Measurements from ENCODE around the gene KITLG.
A peak's percentile ranks its signal among the peaks of the same experiment; 100 is the strongest.
"Not testable (repeated sequence)": the region's sequence is repeated elsewhere in the genome, so short reads cannot be mapped to it uniquely, and the experiment has no call there.

KITLG gene

DNA sequence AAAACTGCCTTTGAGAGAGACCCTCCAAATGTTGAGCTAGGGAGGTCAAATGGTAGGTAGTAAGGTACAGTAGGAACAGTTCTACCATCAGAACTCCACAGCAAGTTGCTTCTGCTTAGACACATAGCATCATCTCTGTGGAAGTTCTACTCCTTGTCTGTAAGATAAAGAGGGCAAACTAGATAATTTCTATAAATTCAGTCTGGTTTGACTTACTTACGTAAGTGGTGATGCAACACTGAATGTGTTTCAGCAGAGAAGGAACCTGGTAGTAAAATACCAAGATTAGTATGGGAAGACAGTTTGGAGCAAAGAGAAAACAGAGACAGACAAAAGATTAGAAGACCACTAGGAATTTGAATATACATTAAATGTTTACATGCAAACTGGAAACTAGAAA lies 42.0 kb downstream of the KITLG start:
- no peak for DNase-seq

DNA sequence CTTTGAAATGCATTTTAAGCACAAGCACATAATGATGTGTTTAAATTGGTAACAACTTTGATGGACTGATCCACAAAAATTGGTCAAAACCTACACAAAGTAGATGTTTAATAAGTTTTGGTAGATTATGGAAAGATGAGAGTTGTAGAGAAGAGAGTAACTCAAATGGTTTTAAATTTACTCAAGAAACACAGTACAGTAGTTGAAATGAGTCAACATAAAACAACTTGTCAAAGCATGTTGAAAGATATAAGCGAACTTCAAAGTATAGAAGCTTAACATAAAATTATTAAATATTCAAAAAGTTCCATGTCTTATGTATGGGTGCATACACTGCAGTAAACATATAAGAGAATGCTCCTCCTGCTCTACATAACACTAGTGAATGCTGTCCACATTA lies 49.4 kb downstream of the KITLG start:
- no peak for DNase-seq

DNA sequence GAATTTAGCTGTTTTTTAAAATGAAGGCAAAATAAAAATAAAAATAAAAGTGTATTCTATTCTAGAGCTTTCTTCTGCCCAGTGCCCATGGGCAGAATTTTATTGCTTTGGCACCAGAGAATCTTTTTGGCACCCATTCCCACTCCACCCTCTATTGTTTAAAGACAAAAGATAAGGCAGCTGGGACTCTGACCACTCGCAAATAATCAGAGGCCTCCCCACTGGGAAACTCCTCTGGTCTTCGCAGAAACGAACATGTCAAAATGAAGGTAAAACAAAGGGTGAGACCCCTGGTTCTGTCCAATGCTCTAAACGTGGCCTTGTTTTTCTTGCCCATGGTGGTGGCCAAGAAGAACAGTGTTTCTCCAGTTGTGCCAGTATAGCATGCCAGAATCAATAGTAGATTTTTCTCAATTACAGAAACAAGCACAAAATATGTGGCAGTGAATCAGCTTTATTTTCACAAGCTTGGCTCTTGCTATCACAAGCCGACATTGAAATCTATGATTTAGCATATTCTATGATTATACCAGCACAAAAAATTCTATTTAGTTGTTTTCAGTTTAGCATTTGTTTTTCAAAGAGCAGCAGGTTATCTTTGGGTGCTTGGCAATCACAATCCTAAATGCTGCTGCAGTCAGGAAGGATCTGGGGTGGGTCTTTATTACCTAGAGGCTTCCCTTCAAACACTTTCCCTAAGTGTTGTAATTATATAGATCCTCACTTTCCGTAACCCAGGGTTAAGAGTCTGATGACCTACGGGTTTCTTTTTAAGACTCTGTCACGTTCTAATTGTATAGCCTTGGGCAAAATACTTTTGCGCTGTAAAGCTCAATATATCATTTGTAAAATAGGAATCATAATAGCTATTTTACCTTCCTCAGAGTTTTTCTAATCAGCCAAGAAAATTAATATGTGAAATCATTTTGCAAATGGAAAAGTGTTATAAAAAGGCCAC lies 50.5 kb downstream of the KITLG start:
- DNase-seq = no peak

DNA sequence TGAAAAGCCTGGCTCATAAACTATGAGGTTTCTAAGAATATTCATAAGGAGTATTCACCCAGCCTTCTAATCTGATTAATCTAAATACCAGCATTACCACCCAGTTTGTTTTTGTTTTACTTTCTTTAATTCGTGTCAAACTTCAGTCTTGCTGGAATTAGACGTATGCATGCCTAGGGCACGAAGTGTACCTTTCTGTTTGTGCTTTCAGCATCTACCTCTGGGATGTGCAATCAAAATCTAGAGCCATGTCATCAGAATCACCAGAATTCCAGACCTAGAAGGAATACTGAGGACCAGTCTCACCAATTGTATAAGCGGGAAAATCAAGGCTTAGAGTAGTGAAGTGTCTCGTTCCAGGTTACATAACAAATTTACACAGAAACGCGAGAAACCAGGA lies 57.3 kb downstream of the KITLG start:
- no peak for DNase-seq

DNA sequence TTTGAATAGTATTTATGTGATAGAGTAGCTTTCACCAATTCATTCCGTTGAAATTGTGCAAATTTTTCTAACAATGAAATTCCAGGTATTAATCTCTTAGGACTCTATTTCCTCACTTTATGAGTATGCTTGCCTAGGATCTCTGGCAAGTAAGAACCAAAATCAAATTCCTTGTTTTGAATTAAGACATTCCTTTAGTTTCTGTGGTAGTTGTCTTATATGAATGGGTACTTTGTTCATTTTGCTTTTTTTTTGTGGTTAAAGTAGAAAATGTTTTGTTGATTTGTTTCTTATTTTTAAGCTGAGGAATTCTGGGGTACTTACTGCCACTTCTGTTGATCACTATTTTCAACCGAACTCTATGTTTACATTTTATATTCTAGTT lies 59.8 kb downstream of the KITLG start:
- no peak for DNase-seq

DNA sequence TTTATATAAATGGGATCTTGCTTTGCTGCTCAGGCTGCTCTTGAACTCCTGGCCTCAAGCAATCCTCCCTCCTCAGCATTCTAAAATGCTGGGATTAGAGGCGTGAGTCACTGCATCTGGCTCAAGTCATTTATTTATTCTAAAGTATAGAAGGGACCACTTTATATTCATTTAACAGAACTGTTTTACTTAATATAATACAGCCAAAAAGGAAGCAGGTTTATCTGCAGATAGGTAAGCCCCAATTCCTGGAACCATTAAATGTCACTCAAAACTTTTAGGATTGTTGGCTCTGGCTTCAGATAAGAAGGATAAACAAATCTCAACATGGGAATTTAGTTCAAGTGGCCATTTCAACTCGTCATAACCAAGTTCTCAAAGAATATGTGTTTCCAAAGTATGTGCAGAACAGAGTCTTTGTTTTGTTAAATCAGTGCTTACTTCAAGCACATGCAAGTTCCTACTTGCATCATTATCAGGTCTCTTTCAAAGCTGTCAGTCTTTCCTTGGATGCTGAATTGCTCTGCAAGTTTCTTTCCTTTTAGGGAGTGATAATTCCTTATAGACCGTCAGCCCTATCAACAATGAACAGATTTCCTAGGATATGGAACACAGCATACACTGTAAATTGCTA lies 60.4 kb downstream of the KITLG start:
- no peak for DNase-seq

DNA sequence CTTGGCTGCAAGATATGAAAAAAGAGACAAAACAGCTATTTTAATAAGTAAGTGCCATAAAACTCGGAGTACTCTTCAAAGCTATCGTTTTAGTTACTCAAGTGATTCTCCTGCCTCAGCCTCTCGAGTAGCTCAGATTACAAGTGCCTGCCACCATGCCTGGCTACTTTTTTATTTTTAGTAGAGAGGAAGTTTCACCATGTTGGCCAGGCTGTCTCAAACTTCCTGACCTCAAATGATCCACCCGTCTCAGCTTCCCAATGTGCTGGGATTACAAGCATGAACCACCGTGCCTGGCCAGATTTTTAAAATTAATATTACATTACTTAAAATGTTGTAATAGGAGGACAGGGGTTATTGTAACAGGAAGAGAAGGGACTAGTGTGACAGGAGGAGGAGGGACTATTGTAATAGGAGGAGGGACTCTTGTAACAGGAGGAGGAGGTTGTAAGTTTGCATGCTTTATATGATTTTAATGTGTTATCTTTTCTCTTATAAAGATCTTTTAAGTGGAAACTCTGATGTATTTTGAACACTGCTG lies 61.3 kb downstream of the KITLG start:
- peak; percentile 12 for DNase-seq

DNA sequence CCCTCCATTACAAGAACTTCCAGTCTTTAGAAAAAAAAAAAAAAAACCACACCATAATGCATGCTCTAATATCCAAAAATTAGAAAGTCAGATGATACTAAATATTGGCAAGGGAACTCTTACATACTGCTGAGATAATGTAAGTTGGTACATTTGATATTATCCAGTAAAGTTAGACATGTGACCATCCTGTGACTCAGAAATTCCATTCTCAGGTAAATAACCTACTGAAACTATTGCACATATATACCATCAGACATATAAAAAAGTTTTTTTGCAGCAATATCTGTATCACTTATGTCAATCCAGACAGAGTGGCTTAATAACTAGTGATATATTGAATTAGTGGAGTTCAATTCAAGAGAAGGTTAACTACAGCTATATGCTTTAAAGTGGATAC lies 63.5 kb downstream of the KITLG start:
- no peak for DNase-seq

DNA sequence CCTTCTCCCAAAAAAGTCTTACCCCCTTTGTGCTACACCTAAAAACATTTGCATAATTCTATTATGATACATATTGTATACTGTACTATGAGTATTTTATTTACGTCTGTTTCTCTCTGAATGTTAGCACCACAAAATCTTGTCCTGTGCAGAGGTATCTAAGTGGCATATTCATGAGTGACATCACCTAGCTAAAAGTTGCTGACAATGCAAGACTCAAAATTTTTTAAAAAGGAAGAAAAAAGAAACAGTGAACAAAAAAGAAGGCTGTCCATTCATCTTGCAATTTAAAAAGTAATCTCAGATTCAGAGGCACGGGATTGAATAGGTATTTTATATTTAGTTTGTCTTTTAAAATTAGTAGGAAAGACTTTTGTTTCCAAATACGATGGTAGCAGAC lies 69.4 kb downstream of the KITLG start:
- no peak for DNase-seq

DNA sequence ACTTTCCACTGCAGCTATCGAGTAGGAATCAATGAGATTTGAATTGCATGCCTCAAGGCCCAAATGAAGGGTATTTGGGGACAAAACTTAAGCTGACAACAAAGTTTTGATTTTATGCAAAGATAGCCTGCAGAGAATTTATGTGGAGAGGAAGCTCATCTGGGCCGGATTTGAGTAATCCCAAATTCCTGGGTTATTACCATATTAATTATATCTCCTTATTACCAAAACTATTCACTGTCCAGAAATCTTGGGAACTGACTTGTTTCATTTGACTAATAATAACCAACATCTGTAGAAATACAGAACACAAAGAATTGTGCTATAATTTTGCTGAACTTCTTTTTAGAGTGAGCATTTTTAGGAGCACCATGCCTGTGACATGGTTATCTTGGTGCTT lies 70.4 kb downstream of the KITLG start:
- no peak for DNase-seq

DNA sequence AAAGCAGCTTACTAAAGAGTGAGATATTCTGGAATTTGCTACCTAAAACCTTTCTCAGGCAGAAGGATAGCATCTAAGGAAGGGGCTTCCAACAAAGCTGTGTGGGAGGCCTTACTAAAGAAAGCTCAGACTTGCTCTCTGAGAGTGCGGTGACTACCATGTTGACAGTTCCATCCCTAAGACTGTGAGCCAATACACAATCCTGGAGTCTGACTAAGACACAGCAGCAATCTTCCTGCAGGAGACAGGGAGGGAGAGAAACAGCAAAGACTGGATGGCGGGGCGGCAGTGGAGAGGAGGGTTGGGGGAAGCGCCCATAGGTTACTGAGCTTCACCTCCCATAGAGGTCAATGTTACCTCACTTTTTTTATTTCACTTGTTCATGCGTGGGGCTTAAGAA lies 70.9 kb downstream of the KITLG start:
- DNase-seq = no peak

DNA sequence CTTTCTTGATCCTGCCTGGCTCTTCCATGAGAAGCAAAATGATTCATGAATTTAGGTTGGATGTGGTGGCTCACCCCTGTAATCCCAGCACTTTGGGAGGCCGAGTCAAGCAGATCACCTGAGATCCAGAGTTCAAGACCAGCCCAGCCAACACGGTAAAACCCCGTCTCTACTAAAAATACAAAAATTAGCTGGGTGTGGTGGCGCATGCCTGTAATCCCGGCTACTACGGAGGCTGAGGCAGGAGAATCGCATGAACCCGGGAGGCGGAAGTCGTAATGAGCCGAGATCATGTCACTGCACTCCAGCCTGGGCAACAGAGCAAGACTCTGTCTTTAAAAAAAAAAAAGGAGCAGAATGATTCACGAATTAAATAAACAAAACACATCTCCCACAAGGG lies 72.4 kb downstream of the KITLG start:
- not testable (repeated sequence) for DNase-seq

DNA sequence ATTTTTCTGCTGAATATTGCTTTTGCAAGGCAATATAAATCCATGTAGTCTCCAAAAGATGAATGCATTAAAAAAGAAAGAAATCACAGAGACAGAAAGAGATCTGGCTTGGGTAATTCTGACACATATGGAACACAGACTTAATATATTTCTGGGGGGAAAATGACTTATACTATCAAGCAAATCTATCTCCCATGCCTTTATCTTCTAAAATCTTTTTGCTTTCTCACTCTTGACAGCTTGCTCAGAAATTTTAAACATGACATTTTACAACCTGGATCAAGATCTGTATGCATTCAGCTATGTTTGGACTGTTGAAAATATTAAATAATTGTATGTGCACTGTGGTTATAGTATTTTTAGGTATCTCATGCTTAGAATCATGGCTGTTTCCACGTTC lies 73.0 kb downstream of the KITLG start:
- DNase-seq = no peak

DNA sequence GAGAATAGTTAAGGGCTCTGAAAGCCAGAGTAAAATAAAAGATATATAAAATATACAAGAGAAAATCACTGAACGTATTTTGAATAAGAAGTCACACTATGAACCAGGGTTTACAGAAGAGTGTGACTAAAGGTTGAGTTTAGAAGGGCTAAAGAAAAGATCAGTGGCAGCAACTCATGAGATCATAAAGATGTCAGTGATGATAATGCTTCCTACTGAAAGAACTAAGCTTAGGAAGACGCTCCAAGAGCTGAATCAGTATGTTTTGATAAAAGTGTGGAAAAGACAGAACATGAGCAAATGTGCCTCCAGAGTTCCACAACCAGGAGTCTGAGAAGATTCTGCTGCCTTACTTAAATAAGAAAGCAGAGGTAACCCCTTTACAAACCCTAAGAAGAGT lies 74.6 kb downstream of the KITLG start:
- DNase-seq = no peak

DNA sequence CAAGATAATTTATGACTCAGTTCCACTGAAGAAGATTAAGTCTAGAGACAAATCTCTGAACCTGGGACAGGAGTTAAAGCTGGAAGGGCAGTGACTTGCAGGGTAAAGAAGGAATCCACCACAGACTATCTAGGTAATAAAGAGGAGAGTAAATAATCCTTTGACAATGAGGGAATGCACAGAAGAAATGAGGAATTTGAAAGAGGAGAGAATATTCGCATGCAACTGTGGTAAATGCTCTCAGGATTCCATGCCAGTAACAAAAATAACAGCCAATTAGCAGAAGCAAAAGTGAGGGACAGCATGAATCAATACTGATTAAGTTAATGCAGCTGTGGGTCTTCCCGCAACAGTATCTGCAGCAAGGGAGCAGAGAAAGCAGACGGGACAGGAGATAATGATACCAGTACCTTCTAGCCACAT lies 77.0 kb downstream of the KITLG start:
- no peak for DNase-seq

DNA sequence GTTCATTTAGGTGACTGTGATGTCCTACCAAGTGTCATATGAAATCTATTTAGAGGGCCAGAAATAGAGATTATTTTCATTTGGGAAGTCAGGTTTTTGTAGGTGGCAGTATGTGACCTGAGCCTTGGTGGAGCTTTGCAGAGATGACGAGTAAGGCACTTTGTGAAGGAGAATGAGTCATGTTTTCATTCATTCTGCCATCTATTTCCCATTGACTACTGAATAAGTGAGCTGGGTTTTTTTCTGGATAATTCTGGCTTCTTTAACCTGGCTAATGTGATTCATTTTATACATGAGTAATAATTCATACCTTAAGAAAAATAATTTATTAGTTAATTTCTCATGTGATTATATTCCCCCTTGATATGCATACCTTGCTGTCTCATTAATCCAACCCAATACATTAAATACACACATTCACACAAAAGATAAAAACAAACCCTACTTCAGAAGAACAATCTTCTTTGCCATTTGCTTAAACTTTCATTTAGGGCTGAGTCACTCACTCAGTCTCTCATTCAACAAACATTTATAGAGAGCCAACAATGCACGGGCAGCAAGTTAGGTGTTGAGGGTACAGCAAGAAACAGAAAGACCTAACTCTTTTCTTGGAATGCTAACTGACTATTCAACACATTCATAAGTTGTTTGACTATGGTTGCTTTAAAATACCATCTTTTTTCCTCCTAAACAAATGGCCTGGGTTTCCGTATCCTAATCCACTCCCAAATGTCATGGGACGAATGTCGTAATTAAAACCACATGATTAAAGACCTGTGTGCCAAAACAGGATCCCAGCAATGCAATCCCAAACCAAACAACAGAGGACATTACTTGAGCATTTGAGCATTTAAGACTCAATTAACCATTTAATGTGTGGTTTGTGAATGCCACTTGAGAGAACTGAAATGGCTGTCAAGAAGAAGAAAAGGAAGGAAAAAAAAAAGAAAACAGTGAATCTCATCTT lies 78.0 kb downstream of the KITLG start:
- DNase-seq = no peak

DNA sequence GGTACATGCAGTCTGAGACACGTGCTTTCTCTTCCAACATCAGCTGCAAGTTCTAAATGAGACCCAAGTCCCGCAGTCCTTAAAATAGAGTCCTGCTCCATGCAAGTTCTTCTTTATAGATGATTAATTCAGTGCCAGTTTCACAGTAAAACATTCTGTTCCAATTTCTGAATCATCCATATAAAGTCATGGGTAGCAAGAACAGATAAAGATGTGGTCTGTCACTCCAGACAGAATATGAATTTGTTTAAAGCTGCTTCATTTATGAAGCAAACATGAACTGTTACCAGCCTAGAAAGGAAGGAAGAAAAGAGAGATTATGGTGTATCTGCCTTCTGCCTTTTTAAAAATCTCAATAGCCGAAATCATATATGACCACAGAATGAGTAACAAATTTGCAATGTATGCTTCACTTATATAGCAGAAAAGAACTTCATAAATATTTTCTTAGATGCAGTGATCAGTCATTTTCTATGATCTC lies 83.3 kb downstream of the KITLG start:
- DNase-seq = no peak

DNA sequence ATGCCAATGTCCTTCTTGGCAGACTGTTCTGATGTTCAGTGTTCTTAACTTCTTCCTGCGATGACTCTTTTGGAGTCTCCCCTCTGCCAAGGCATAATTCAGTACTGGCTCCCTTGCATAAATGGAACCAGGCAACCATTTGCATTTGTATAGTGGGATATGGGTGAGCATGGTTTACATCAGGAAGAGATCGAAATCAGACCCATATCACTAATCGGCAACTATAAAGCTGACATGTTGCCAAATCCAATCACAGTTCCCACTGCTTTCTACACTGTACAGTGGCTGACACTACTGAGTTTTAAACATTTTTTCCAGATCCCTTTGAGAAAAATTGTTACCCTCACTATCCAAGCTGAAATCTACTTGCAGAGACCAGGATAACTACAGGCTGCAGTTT lies 83.8 kb downstream of the KITLG start:
- DNase-seq = no peak

DNA sequence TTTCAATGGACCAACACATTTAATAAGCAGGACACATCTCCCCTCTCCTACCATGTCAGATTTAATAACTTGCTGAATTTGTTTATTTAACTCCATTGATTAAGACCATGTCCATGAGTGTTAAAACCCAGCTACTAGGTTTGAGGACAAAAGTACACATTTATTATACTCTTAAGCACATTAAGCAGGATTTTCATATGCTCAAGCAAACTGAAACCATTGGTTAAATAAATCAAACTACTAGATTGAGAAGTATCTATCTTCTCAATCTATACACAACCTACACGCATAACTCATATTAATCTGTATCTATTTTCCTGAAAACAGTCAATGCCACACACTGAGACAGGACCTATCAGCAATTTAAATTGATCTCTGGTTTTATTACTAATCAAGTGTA lies 85.2 kb downstream of the KITLG start:
- no peak for DNase-seq

DNA sequence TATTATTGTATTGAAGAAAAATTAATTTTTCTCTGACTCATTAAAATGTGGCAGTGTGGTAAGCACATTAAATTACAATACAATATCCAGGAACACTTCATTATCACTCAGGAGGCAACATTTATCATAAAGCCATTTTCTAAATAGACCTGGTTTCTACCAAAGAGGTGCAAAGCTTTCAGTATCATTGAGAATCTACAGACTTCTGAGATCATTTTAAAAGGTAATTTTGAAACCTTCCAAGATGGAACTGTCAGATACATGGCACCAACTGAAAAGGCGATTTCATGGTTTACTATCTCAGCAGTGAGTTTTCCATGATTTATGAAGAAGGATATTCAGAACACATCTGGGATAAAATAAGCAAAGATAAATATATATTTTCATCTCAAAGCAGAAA lies 85.8 kb downstream of the KITLG start:
- DNase-seq = no peak

DNA sequence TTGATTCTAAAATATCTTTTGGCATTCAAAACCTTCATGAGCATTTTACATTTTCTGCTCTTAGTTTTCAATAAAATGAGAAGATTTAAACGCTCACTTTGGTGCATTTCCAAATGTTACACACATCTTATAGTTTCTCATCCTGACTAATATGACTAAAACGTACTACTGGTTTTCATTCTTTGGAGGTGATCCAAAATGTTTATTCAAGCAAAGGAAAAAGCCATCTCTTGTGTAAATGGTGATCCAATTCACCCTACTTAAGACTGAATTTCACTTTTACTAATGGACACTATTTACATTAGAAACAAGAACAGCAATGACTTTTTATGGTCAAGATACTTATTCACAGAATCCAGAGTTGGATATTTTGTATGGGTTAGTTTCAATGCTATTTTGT lies 86.6 kb downstream of the KITLG start:
- no peak for DNase-seq

DNA sequence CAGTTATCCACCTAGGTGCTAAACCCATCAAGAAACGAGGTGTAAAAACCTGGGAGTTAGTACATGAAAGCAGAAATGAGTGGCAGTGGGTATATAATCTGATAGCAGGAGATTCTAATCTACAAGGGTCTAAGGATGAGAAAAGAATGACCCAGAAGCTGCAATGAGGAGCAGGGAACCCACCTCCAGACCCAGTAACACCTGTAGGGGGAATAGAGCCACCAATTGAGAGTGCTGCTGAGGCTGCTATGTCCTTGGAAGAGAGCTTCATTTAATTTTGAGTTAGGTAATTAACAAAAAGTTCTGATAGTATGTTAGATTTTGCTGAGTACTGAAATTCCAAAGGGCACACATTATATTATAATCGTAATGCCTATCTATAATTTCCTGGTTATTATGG lies 89.8 kb downstream of the KITLG start:
- DNase-seq = no peak

DNA sequence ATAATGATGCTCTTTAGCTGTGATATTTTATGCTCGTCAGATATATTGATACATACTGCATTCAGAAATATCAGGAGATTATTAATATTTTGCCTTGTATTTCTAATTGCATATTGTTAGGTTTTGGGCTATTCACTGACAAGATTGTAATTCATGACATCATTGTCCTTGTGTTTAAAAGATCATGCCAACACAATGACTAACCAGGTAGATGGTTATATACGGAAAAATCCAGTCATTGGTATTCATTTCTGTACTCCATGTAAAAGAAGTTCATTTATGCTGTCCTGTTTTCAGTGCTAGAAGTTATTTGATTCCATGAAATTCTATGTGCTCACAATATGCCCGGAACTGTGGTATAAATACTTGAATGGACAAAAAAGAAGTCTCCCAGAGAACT lies 107.5 kb downstream of the KITLG start:
- DNase-seq = no peak

Data from GF-D8 (cell line).